Panc1 (cell line): ENCODE results near the gene SV2C.

Experiments
- CTCF ChIP-seq: fragments of 450-650 bp; IDR thresholded peaks from 2 replicates; pipeline ENCODE4 v1.5.1; 2017; ENCODE audit warnings: mild to moderate bottlenecking
- POLR2AphosphoS5 ChIP-seq: IDR thresholded peaks from 2 replicates; pipeline ENCODE4 v1.6.1; 2012; ENCODE audit warnings: mild to moderate bottlenecking, low read depth, low read length, moderate library complexity
- SIN3A ChIP-seq: IDR thresholded peaks from 2 replicates; pipeline ENCODE4 v1.6.1; 2012; ENCODE audit warnings: low read depth, mild to moderate bottlenecking, low read length, moderate library complexity, borderline replicate concordance; ENCODE audit not compliant: insufficient read depth
- TCF7L2 ChIP-seq: IDR thresholded peaks from 2 replicates; pipeline ENCODE4 v1.6.1; 2011; ENCODE audit warnings: mild to moderate bottlenecking, low read depth, low read length, inconsistent platforms

GRCh38 chr5:76145945-76146344 lies 62.8 kb downstream of the SV2C start:
- TF ChIP-seq CTCF (peak; percentile 42), POLR2AphosphoS5 (no peak), SIN3A (no peak), TCF7L2 (no peak)
